ENCODE measurements around the gene ARHGEF12. TPM values are rescaled to one million over a fixed set of nuclear protein-coding genes. Genes with fewer than 3 reads are reported as not detected.

The ARHGEF12 gene
- total and polyA plus RNA-seq, 4 experiments from 2014 or later = 0.80 to 5.0 (median 3.8) TPM

- ChIA-PET CTCF (ENCODE audit: partially characterized antibody) (interaction anchor here (1.4 kb wide), 1 partner anchor 26 kb away, joined by 3 read pairs; no protein-coding TSS in a partner anchor), POLR2A (ENCODE audit: partially characterized antibody) (no interaction called here)
- Mint-ChIP-seq H3K27ac (no peak overlapping the region), H3K4me1 (peaks cover 0 to 8% (median 0%) of the 10 kb centered on the region in 4 donors), H3K27me3 (peaks cover 43 to 50% of the 10 kb centered on the region in 2 donors), H3K36me3 (no peaks in the 10 kb centered on the region), H3K9me3 (peaks cover 0 to 2% (median 0%) of the 10 kb centered on the region in 8 donors), H3K4me3 (no peak overlapping the region)
- DNase-seq = no peak
- Histone ChIP-seq H3K9me3 (ENCODE audit: control insufficient read depth in 1 of 2, low read length in 2 of 2) (no peaks in the 10 kb centered on the region), H3K27ac (ENCODE audit: low read depth, low read length) (no peak overlapping the region), H3K36me3 (ENCODE audit: insufficient read depth, low read length) (no peaks in the 10 kb centered on the region), H3K4me3 (ENCODE audit: low read length in 2 of 2) (no peak overlapping the region), H3K4me1 (ENCODE audit: insufficient read depth, low read length) (no peaks in the 10 kb centered on the region), H3K27me3 (ENCODE audit: insufficient read depth, low read length) (no peaks in the 10 kb centered on the region)
- intact Hi-C loops (cut with micrococcal nuclease) = no loop called here
These were observed 181.6 kb downstream of the ARHGEF12 start for GRCh38 chr11:120517801-120518291.

- CTCF ChIA-PET (ENCODE audit: partially characterized antibody) = interaction anchor here (1.4 kb wide), 1 partner anchor 26 kb away, joined by 3 read pairs; no protein-coding TSS in a partner anchor
- H3K27me3 ChIP-seq (ENCODE audit: insufficient read depth, low read length) = no peaks in the 10 kb centered on the region
These were observed 182.1 kb downstream of the ARHGEF12 start for GRCh38 chr11:120518356-120518755.

DNA sequence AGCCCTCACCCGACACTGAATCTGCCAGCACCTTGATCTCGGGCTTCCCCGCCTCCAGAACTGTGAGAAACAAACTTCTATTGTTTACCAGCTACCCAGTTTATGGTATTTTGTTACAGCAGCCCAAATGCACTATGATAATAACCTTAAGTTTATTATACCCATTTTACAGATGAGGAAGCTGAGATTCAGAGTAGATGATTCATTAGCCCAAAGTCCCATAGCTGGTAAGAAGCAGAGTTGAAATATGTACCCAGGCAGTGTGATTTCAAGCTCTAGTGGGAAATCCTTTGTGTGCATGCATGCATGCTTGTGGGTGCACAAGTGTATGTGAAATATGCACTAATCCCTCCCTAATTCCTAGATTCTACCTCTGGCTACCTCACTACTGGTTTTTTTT lies 183.3 kb downstream of the ARHGEF12 start:
- H3K27me3 ChIP-seq (ENCODE audit: insufficient read depth, low read length) = no peaks in the 10 kb centered on the region
- H3K9me3 ChIP-seq (ENCODE audit: control insufficient read depth in 1 of 2, low read length in 2 of 2) = no peaks in the 10 kb centered on the region
- H3K36me3 ChIP-seq (ENCODE audit: insufficient read depth, low read length) = no peaks in the 10 kb centered on the region
- no peak for DNase-seq
- intact Hi-C loops (cut with micrococcal nuclease) = no loop called here
- H3K27ac ChIP-seq (ENCODE audit: low read depth, low read length) = no peak overlapping the region
- Mint-ChIP-seq H3K27me3 (peaks cover 29 to 50% of the 10 kb centered on the region in 2 donors), H3K36me3 (no peaks in the 10 kb centered on the region), H3K4me1 (no peaks in the 10 kb centered on the region), H3K27ac (no peak overlapping the region), H3K9me3 (peaks cover 0 to 4% (median 0%) of the 10 kb centered on the region in 8 donors), H3K4me3 (no peak overlapping the region)
- CTCF ChIA-PET (ENCODE audit: partially characterized antibody) = interaction anchor here (0.6 to 1.4 kb wide), 5 partner anchors 8 to 185 kb away, joined by 3 to 6 read pairs (median 4); no protein-coding TSS in a partner anchor
- H3K4me1 ChIP-seq (ENCODE audit: insufficient read depth, low read length) = no peaks in the 10 kb centered on the region
- H3K4me3 ChIP-seq (ENCODE audit: low read length in 2 of 2) = no peak overlapping the region
- POLR2A ChIA-PET (ENCODE audit: partially characterized antibody) = no interaction called here

More at GRCh38 chr11:120518356-120518755, 182.1 kb downstream of the ARHGEF12 start:
- H3K9me3 Mint-ChIP-seq = peaks cover 0 to 4% (median 0%) of the 10 kb centered on the region in 8 donors
- H3K27me3 Mint-ChIP-seq = peaks cover 38 to 52% of the 10 kb centered on the region in 2 donors
- no peak for DNase-seq
- no peak overlapping the region for H3K4me3 ChIP-seq (ENCODE audit: low read length in 2 of 2)
- H3K4me1 ChIP-seq (ENCODE audit: insufficient read depth, low read length) = no peaks in the 10 kb centered on the region
- H3K36me3 Mint-ChIP-seq = no peaks in the 10 kb centered on the region
- intact Hi-C loops (cut with micrococcal nuclease) = no loop called here
- POLR2A ChIA-PET (ENCODE audit: partially characterized antibody) = no interaction called here
- no peaks in the 10 kb centered on the region for H3K36me3 ChIP-seq (ENCODE audit: insufficient read depth, low read length)
- no peaks in the 10 kb centered on the region for H3K9me3 ChIP-seq (ENCODE audit: control insufficient read depth in 1 of 2, low read length in 2 of 2)
- H3K4me3 Mint-ChIP-seq = no peak overlapping the region
- H3K27ac ChIP-seq (ENCODE audit: low read depth, low read length) = no peak overlapping the region
- H3K27ac Mint-ChIP-seq = no peak overlapping the region
- peaks cover 0 to 8% (median 0%) of the 10 kb centered on the region in 4 donors for H3K4me1 Mint-ChIP-seq

DNA sequence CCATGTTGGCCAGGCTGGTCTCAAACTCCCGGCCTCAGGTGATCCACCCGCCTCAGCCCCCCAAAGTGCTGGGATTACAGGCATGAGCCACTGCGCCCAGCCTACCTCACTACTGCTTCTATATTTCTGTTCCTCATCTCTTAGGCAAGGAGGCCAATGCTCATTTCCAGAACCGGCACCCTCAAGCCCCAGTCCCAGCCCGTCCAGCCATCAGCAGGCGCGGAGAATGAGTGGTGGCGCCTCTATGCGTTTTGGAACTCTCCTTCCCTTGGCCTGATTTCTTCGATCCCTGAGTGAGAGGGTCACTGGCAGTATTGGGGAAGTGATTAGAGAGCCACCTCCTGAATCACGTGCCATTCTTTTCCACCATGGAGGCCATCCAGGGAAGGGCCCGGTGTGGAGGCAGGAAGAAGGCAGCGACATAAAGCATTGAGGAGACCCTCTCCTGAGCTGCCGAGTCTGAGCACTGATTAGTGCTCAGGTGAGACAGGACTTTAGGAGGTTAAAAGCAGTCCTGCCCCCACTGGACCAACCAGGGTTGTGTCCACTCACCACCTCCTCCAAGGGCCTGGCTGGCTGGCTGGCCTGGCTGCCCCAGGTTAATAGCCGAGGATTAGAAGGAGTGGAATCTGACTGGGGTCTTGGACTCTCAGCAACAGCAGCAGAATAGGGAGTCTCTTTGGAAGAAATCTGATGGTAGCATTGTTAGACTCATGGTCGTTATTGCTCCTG lies 184.0 kb downstream of the ARHGEF12 start:
- H3K36me3 Mint-ChIP-seq = no peaks in the 10 kb centered on the region
- intact Hi-C loops (cut with micrococcal nuclease) = no loop called here
- no peaks in the 10 kb centered on the region for H3K4me1 Mint-ChIP-seq
- H3K9me3 Mint-ChIP-seq = peaks cover 0 to 4% (median 0%) of the 10 kb centered on the region in 8 donors
- CTCF ChIA-PET (ENCODE audit: partially characterized antibody) = no interaction called here
- H3K36me3 ChIP-seq (ENCODE audit: insufficient read depth, low read length) = no peaks in the 10 kb centered on the region
- no peaks in the 10 kb centered on the region for H3K4me1 ChIP-seq (ENCODE audit: insufficient read depth, low read length)
- H3K9me3 ChIP-seq (ENCODE audit: control insufficient read depth in 1 of 2, low read length in 2 of 2) = no peaks in the 10 kb centered on the region
- POLR2A ChIA-PET (ENCODE audit: partially characterized antibody) = no interaction called here
- H3K27ac Mint-ChIP-seq = no peak overlapping the region
- no peak overlapping the region for H3K4me3 ChIP-seq (ENCODE audit: low read length in 2 of 2)
- no peaks in the 10 kb centered on the region for H3K27me3 ChIP-seq (ENCODE audit: insufficient read depth, low read length)
- DNase-seq = no peak
- peaks cover 23 to 45% of the 10 kb centered on the region in 2 donors for H3K27me3 Mint-ChIP-seq
- no peak overlapping the region for H3K4me3 Mint-ChIP-seq
- no peak overlapping the region for H3K27ac ChIP-seq (ENCODE audit: low read depth, low read length)

DNA sequence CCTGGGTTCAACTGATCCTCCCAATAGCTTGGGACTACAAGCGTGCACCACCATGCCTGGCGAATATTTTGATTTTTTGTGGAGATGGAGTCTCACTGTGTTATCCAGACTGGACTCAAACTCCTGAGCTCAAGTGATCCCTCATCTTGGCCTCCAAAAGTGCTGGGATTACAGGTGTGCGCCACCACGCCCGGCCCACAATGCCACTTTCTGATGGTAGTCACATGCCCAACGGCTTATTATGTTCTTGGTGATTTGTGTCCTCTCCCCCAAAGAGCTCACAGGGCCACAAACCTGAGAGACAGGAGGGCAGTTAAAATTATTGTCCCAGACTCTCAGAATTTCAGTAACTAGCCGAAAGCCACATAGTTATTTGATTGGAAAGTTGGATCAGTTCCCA lies 185.0 kb downstream of the ARHGEF12 start:
- POLR2A ChIA-PET (ENCODE audit: partially characterized antibody) = no interaction called here
- no peaks in the 10 kb centered on the region for H3K4me1 Mint-ChIP-seq
- no peaks in the 10 kb centered on the region for H3K36me3 Mint-ChIP-seq
- Histone ChIP-seq H3K4me3 (ENCODE audit: low read length in 2 of 2) (no peak overlapping the region), H3K4me1 (ENCODE audit: insufficient read depth, low read length) (no peaks in the 10 kb centered on the region), H3K9me3 (ENCODE audit: control insufficient read depth in 1 of 2, low read length in 2 of 2) (no peaks in the 10 kb centered on the region), H3K27ac (ENCODE audit: low read depth, low read length) (no peak overlapping the region), H3K27me3 (ENCODE audit: insufficient read depth, low read length) (no peaks in the 10 kb centered on the region), H3K36me3 (ENCODE audit: insufficient read depth, low read length) (no peaks in the 10 kb centered on the region)
- peaks cover 0 to 2% (median 0%) of the 10 kb centered on the region in 8 donors for H3K9me3 Mint-ChIP-seq
- no peak overlapping the region for H3K4me3 Mint-ChIP-seq
- CTCF ChIA-PET (ENCODE audit: partially characterized antibody) = interaction anchor here (0.9 kb wide), 1 partner anchor 164 kb away, joined by 3 read pairs; no protein-coding TSS in a partner anchor
- intact Hi-C loops (cut with micrococcal nuclease) = no loop called here
- H3K27ac Mint-ChIP-seq = no peak overlapping the region
- DNase-seq = no peak
- peaks cover 19 to 43% of the 10 kb centered on the region in 2 donors for H3K27me3 Mint-ChIP-seq

DNA sequence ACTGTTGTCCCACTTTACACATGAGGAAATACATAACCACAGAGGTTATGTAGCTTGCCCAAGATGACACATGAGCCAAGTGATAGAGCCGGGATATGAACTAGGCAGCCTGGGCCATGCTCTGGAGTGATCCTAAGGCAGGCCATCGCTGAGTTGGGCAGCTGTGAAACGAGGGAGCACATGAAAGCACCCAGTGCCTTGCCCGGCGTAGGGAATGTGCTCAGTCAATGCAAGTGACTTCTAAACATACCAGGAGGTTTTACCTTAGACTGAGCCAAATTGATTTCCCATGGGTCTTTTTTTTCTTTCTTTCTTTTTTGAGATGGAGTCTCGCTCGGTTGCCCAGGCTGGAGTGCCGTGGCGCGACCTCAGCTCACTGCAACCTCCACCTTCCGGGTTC lies 185.8 kb downstream of the ARHGEF12 start:
- Mint-ChIP-seq H3K4me1 (no peaks in the 10 kb centered on the region), H3K27me3 (peaks cover 12 to 36% of the 10 kb centered on the region in 2 donors), H3K36me3 (no peaks in the 10 kb centered on the region), H3K9me3 (peaks cover 0 to 2% (median 0%) of the 10 kb centered on the region in 8 donors), H3K27ac (no peak overlapping the region), H3K4me3 (no peak overlapping the region)
- no peaks in the 10 kb centered on the region for H3K9me3 ChIP-seq (ENCODE audit: control insufficient read depth in 1 of 2, low read length in 2 of 2)
- DNase-seq = no peak
- no peaks in the 10 kb centered on the region for H3K36me3 ChIP-seq (ENCODE audit: insufficient read depth, low read length)
- ChIA-PET POLR2A (ENCODE audit: partially characterized antibody) (no interaction called here), CTCF (ENCODE audit: partially characterized antibody) (interaction anchor here (0.9 kb wide), 1 partner anchor 163 kb away, joined by 3 read pairs; no protein-coding TSS in a partner anchor)
- intact Hi-C loops (cut with micrococcal nuclease) = no loop called here
- H3K4me3 ChIP-seq (ENCODE audit: low read length in 2 of 2) = no peak overlapping the region
- H3K4me1 ChIP-seq (ENCODE audit: insufficient read depth, low read length) = no peaks in the 10 kb centered on the region
- no peaks in the 10 kb centered on the region for H3K27me3 ChIP-seq (ENCODE audit: insufficient read depth, low read length)
- H3K27ac ChIP-seq (ENCODE audit: low read depth, low read length) = no peak overlapping the region

GRCh38 chr11:120522736-120523135 lies 186.5 kb downstream of the ARHGEF12 start:
- H3K36me3 Mint-ChIP-seq = no peaks in the 10 kb centered on the region
- H3K27me3 Mint-ChIP-seq = peaks cover 7 to 33% of the 10 kb centered on the region in 2 donors
- no peaks in the 10 kb centered on the region for H3K9me3 ChIP-seq (ENCODE audit: control insufficient read depth in 1 of 2, low read length in 2 of 2)
- peaks cover 0 to 2% (median 0%) of the 10 kb centered on the region in 8 donors for H3K9me3 Mint-ChIP-seq
- H3K27ac ChIP-seq (ENCODE audit: low read depth, low read length) = no peak overlapping the region
- intact Hi-C loops (cut with micrococcal nuclease) = no loop called here
- H3K27me3 ChIP-seq (ENCODE audit: insufficient read depth, low read length) = no peaks in the 10 kb centered on the region
- H3K4me3 ChIP-seq (ENCODE audit: low read length in 2 of 2) = no peak overlapping the region
- no peaks in the 10 kb centered on the region for H3K36me3 ChIP-seq (ENCODE audit: insufficient read depth, low read length)
- ChIA-PET POLR2A (ENCODE audit: partially characterized antibody) (no interaction called here), CTCF (ENCODE audit: partially characterized antibody) (no interaction called here)
- no peak for DNase-seq
- no peaks in the 10 kb centered on the region for H3K4me1 ChIP-seq (ENCODE audit: insufficient read depth, low read length)
- H3K4me1 Mint-ChIP-seq = no peaks in the 10 kb centered on the region
- H3K4me3 Mint-ChIP-seq = no peak overlapping the region
- H3K27ac Mint-ChIP-seq = no peak overlapping the region

Measured in CD4-positive, alpha-beta memory T cell (primary cell).